Body of pancreas (tissue), 4 donors: ENCODE data around the gene EFCAB6. TPM values are rescaled to one million over a fixed set of nuclear protein-coding genes. Genes with fewer than 3 reads are reported as not detected.

Experiments
- ATAC-seq: fragments of 150-250 bp; one replicate; pipeline ENCODE4 v1.9.1; 2016
- DNase-seq, 4 donors: peaks; one replicate each; pipeline ENCODE4 v3.0.0-alpha.2; 2019
- H3K27ac ChIP-seq, 4 donors: fragments of 200-600 bp; sonication (generic); 1 replicate in 3 of 4; 2 replicates in 1 of 4; pipeline versions ENCODE4 v1.5.1 to v1.6.1; 2016 to 2019; ENCODE audit warnings: mild to moderate bottlenecking in 1 of 4, mixed read lengths in 1 of 4, moderate library complexity in 1 of 4
- H3K27me3 ChIP-seq, 2 donors: fragments of 200-600 bp; sonication (generic); one replicate each; pipeline ENCODE4 v1.6.0; 2016; ENCODE audit warnings: mild to moderate bottlenecking in 1 of 2
- H3K36me3 ChIP-seq, 2 donors: fragments of 200-600 bp; sonication (generic); replicated peaks in 1 of 2; 2 replicates each; pipeline ENCODE4 v1.5.1; 2016; ENCODE audit warnings: low read depth in 2 of 2; ENCODE audit not compliant: insufficient read depth in 1 of 2
- H3K4me1 ChIP-seq: fragments of 200-600 bp; sonication (generic); one replicate; pipeline ENCODE4 v1.6.0; 2016
- H3K4me3 ChIP-seq, 2 donors: fragments of 200-600 bp; sonication (generic); 1 replicate in 1 of 2; 2 replicates in 1 of 2; pipeline ENCODE4 v1.5.1; 2016 to 2019
- H3K9me3 ChIP-seq, 3 donors: fragments of 200-600 bp; sonication (generic); 1 replicate in 2 of 3; 2 replicates in 1 of 3; pipeline ENCODE4 v1.5.1; 2016
- CTCF ChIP-seq, 7 experiments: fragments of 450-650 bp in 4 of 7; fragments of 200-600 bp in 3 of 7; sonication (generic) in 3 of 7; IDR thresholded peaks; one replicate each; pipeline ENCODE4 v1.5.1; 2016 to 2019; ENCODE audit warnings: antibody characterized with exemption in 7 of 7
- POLR2A ChIP-seq, 3 donors: fragments of 450-650 bp; IDR thresholded peaks; one replicate each; pipeline ENCODE4 v1.6.1; 2016; ENCODE audit warnings: antibody characterized with exemption in 3 of 3, mild to moderate bottlenecking in 2 of 3
- WGBS, 2 donors: methylation state at CpG; one replicate each; pipeline ENCODE4 v1.1.5; 2017; 5-methylcytosine and 5-hydroxymethylcytosine counted together
- intact Hi-C: fragments of 100-400 bp; cut with DNase I; formaldehyde crosslinking; loops from one replicate; pipeline ENCODE4 v1.15.1; 2023
- total RNA-seq, 2 donors: library from RNA; depleted of rRNA; stranded (reverse); fragments of >200 nt; gene quantifications; one replicate each; pipeline ENCODE4 v1.1.0, GENCODE V29; 2016

EFCAB6 gene
- total RNA-seq, 2 donors from 2014 or later: 4.0 to 4.4 TPM

DNA sequence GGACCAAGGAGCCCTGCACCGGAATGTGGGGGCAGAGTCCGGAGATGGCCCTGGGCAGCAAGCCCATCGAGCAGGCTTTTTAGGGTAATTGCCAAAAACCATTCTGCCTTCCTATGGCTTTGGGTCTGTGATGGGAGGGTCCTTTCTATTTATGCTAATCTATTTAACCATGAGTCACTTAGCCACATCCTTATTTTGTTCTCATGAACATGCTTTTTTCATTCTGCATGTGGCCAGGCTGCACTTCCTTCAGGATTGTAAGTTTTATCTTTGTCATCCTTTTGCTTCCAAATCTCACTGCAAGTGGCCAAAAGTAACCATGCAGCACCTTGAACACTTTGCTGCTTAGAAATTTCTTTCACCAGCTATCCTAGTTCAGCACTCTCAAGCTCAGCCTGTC lies 88.3 kb downstream of the EFCAB6 start:
- no peaks in the 10 kb centered on the region for H3K9me3 ChIP-seq
- WGBS, 2 donors: 80 to 94% methylated on average over 3 of the region's 3 CpGs
- DNase-seq: no peak
- H3K4me3 ChIP-seq: no peak overlapping the region
- TF ChIP-seq POLR2A (IDR thresholded peaks at IDR 0.05): no peak
- TF ChIP-seq CTCF (IDR thresholded peaks at IDR 0.05): no peak
- no peaks in the 10 kb centered on the region for H3K27me3 ChIP-seq
- no peak overlapping the region for H3K27ac ChIP-seq
- ATAC-seq: no peak
- H3K4me1 ChIP-seq: no peaks in the 10 kb centered on the region
- intact Hi-C loops: no loop called here
- H3K36me3 ChIP-seq: no peaks in the 10 kb centered on the region

DNA sequence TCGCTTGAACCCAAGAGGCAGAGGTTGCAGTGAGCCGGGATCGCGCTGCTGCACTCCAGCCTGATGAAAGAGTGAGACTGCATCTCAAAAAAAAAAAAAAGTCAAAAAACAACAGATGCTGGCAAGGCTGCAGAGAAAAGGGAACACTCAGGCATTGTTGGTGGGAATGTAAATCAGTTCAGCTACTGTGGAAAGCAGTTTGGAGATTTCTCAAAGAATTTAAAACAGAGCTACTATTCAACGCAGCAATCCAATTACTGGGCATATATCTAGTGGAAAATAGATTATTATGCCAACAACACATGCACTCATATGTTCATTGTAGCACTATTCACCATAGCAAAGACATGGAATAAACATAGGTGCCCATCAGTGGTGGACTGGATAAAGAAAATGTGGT lies 89.7 kb downstream of the EFCAB6 start:
- H3K27me3 ChIP-seq: no peaks in the 10 kb centered on the region
- WGBS, 2 donors: 95% methylated on average over 5 of the region's 5 CpGs
- H3K4me3 ChIP-seq: no peak overlapping the region
- TF ChIP-seq CTCF (IDR thresholded peaks at IDR 0.05): no peak
- no peak for TF ChIP-seq POLR2A (IDR thresholded peaks at IDR 0.05)
- ATAC-seq (no peak), DNase-seq (no peak)
- intact Hi-C loops: no loop called here
- H3K27ac ChIP-seq: no peak overlapping the region
- no peaks in the 10 kb centered on the region for H3K4me1 ChIP-seq
- no peaks in the 10 kb centered on the region for H3K36me3 ChIP-seq
- no peaks in the 10 kb centered on the region for H3K9me3 ChIP-seq

DNA sequence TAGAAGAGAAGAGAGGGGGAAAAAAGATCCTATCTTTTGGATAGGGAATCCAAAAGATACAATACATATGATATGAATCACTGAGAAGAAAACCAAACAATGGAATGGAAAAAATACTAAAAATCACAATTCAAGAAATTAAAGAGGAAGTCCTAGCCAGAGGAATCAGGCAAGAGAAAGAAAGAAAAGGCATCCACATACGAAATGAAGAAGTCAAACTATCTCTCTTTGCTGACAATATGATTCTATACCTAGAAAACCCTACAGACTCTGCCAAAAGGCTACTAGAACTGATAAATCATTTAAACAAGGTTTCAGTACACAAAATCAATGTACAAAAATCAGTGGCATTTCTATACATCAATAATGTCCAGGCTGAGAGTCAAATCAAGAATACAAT lies 91.4 kb downstream of the EFCAB6 start:
- TF ChIP-seq POLR2A (IDR thresholded peaks at IDR 0.05): no peak
- TF ChIP-seq CTCF (IDR thresholded peaks at IDR 0.05): no peak
- 35 to 62% methylated on average over 1 of the region's 1 CpG for WGBS, 2 donors
- no peaks in the 10 kb centered on the region for H3K36me3 ChIP-seq
- no peak overlapping the region for H3K4me3 ChIP-seq
- no peaks in the 10 kb centered on the region for H3K9me3 ChIP-seq
- no peaks in the 10 kb centered on the region for H3K27me3 ChIP-seq
- no peak overlapping the region for H3K27ac ChIP-seq
- no peaks in the 10 kb centered on the region for H3K4me1 ChIP-seq
- intact Hi-C loops: no loop called here
- DNase-seq: no peak
- ATAC-seq: no peak

GRCh38 chr22:43714104-43714503 lies 98.0 kb downstream of the EFCAB6 start:
- intact Hi-C loops: no loop called here
- no peaks in the 10 kb centered on the region for H3K9me3 ChIP-seq
- no peaks in the 10 kb centered on the region for H3K4me1 ChIP-seq
- no peak overlapping the region for H3K4me3 ChIP-seq
- H3K36me3 ChIP-seq: no peaks in the 10 kb centered on the region
- 88 to 95% methylated on average over 2 of the region's 2 CpGs for WGBS, 2 donors
- DNase-seq: no peak
- H3K27ac ChIP-seq: no peak overlapping the region
- no peak for ATAC-seq
- no peaks in the 10 kb centered on the region for H3K27me3 ChIP-seq
- TF ChIP-seq CTCF (IDR thresholded peaks at IDR 0.05): no peak
- TF ChIP-seq POLR2A (IDR thresholded peaks at IDR 0.05): no peak

- Histone ChIP-seq H3K36me3 (no peaks in the 10 kb centered on the region), H3K4me1 (no peaks in the 10 kb centered on the region), H3K27ac (no peak overlapping the region), H3K9me3 (no peaks in the 10 kb centered on the region), H3K27me3 (no peaks in the 10 kb centered on the region), H3K4me3 (no peak overlapping the region)
- ATAC-seq (no peak), DNase-seq (no peak)
- intact Hi-C loops: no loop called here
- 79 to 80% methylated on average over 4 of the region's 4 CpGs for WGBS, 2 donors
- no peak for TF ChIP-seq POLR2A (IDR thresholded peaks at IDR 0.05)
- TF ChIP-seq CTCF (IDR thresholded peaks at IDR 0.05): no peak
Measured at GRCh38 chr22:43711681-43712080, 100.4 kb downstream of the EFCAB6 start.
